ENCODE measurements around the gene TSPAN14.

The TSPAN14 gene

DNA sequence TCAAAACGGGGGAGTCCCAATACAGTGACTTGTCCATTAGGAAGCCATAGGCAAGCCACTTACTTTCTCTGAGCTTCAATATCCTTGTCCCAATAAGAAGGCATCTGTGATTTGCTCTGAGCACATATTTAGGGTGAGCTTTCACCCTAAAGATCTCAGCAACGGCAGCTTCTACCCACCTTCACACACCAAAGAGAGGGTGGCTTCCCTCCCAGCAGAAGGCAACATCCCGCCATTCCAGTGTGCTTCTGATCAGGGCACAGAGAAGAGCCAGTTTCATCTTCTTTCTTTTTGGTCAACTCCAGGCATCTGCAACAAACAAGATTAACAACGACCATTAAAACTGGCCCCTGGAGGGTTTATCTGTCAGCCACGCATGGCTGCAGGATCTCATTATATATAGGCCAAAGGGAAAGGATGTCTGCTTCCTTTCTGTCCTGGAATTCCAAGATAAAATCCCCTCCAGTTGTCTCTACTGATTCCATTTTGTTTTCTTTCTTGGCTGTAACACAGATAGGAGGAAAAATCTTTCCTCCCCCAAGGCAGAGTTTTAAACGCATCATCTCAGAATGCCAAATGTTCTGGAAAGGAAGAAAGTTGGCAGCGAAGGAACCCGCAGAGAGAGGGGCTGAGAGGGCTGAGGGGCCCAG is 83.1 kb downstream of the TSPAN14 start:
- no peak overlapping the region for H3K27ac ChIP-seq
- TF ChIP-seq, protein P1, sequence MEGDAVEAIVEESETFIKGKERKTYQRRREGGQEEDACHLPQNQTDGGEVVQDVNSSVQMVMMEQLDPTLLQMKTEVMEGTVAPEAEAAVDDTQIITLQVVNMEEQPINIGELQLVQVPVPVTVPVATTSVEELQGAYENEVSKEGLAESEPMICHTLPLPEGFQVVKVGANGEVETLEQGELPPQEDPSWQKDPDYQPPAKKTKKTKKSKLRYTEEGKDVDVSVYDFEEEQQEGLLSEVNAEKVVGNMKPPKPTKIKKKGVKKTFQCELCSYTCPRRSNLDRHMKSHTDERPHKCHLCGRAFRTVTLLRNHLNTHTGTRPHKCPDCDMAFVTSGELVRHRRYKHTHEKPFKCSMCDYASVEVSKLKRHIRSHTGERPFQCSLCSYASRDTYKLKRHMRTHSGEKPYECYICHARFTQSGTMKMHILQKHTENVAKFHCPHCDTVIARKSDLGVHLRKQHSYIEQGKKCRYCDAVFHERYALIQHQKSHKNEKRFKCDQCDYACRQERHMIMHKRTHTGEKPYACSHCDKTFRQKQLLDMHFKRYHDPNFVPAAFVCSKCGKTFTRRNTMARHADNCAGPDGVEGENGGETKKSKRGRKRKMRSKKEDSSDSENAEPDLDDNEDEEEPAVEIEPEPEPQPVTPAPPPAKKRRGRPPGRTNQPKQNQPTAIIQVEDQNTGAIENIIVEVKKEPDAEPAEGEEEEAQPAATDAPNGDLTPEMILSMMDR (conservative IDR thresholded peaks at IDR 0.05) = no peak

DNA sequence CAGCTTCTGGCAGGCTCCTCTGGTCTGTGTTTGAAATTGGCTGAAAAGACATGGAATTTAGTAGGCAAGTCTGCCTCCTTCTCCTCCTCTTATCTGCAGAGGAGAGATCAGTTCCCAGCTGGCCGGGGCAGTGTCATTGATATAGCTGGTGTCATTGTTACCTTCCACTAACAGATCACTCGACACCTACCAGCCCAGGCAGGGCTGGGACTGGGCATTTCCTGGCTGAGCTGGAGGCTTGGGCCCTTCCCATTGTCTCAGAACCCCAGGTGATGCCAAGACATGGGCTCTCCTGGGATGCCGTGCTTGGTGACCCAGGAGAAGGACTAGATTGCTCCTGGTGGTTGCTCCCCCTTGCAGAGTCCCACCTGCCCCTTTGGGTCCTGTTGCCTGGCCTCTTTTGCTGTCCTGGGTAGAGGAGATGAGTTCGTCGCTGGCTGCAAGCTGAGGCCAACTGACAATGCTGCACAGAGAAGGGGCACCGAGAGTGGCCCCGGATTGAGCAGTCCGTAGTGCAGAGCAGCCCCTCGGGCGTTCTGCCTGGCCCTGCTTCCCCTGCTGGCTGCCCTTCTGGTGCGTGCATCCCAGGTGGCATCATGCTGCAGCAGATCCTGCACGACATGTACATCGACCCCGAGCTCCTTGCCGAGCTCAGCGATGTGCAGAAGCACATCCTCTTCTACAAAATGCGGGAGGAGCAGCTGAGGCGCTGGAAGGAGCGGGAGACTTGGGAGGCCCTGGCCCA is 83.8 kb downstream of the TSPAN14 start, which contains the start of gene SH2D4B:
SH2D4B (plus strand) TSS at position 167 of the 745 bp plus-strand sequence; CDS start at position 597, 430 bp downstream.
- H3K27ac ChIP-seq = no peak within 1 kb of the TSS
- TF ChIP-seq, protein P1 (conservative IDR thresholded peaks at IDR 0.05) = no peak

DNA sequence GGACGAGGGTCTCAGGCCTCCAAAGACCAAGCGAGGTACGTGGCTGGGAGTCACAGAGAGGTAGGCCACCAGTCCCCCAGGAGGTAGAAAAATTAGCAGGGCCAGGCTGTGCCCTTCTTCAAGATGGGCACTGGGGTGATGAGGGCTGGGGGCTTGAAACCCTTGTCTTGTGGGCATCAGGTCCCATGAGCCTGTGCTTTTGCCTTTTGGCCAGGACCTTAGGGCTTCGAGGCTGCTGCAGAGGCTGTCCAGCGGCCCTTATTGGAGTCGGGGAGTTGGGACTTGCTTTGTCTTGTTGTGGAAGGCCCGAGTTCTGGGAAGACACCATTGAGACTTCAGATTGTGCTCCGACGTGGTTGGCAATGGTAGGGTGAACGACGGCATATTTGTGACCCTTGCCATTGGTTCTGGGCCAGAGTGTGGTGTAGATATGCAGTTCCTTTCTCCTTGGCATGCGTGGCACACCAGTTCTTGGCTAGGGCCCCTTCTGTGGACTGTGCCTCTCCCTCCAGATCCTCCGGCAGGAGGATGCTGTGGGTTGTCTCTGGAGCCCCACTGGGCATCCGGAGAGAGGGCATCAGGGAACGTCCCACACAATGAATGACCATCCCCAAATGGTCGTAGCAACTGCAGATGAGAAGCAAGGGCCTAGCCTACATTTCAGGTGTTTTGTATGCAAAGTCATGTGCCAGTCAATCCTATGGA is 84.5 kb downstream of the TSPAN14 start:
- TF ChIP-seq, protein P1 (conservative IDR thresholded peaks at IDR 0.05) = no peak
- no peak overlapping the region for H3K27ac ChIP-seq

DNA sequence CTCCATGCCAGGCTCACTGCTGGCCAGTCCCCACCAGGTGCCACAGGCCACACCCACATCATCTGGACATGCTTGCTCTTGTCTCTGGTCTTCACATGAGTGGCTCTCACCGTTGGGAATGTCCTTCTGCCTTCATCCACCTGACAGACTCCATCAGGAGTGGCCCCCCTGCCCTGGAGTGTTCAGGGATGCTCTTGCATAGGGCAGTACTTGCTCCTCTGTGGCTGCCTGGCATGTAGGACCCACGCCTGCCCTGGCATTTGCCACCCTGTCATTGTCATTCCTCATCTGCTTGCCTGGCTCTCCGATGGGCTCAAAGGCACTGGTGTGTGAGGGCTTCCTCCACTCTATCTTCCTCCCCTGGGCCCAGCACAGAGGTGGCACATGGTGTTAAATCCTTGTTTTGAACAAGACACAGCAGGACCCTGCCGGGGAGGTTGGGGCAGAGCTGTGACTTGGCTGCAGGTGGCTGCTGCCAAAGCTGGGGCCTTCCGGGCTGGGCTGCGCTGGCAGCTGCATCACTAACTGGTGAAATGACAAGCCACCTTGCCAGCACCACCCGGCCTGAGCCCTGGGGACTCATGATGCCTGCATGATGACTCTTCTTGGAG is 85.4 kb downstream of the TSPAN14 start:
- H3K27ac ChIP-seq = no peak overlapping the region
- TF ChIP-seq, protein P1 (conservative IDR thresholded peaks at IDR 0.05) = no peak

DNA sequence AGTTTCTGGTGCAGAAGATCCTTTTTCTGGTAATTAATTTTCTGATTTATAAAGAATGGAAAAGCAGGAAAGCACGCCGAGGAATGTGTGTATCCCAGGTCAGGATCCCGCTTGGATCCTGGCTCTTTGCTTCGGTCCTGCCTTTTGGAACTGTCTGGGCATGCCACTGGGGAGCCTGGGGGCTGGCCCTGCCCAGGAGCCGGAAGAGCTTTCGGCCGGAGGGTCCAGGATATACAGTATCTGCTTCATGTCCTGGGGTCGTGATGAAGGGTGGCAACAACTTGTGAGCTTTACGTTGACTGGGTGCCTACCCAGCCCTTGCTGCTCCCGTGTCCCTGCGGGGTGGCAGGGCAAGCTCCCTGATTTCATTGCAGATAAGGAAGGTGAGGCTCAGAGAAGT is 86.0 kb downstream of the TSPAN14 start:
- no peak overlapping the region for H3K27ac ChIP-seq
- TF ChIP-seq, protein P1 (conservative IDR thresholded peaks at IDR 0.05) = no peak

DNA sequence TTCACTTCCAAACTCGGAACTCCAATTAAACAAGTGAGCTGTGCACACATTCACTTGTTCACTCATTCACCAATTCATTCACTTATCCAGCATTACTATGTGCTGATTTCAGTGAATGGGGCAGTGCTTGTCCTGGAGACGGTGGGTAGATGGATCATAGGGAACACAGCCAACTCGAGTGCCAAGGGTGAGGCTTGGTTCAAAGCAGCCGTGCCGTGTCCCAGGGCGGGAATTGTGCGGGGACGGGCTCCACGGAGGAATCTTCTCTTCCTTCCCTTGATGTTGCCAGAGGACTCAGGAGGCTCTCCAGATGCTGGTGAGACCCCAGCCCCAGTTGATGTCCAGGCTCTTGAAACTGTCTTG is 86.5 kb downstream of the TSPAN14 start:
- TF ChIP-seq, protein P1 (conservative IDR thresholded peaks at IDR 0.05) = no peak
- H3K27ac ChIP-seq = no peak overlapping the region

Measured in VCaP (cell line).